GM21367 (cell line): ENCODE results near the gene HNRNPUL1.
"Not testable (repeated sequence)": the region's sequence is repeated elsewhere in the genome, so short reads cannot be mapped to it uniquely, and the experiment has no call there.

Experiments
- ATAC-seq: cut with Tn5 transposase; IDR thresholded peaks from one replicate; pipeline ENCODE4 v1.9.1; 2021; ENCODE audit not compliant: unreplicated experiment

HNRNPUL1 gene

GRCh38 chr19:41273076-41273475, 8.9 kb downstream of the HNRNPUL1 start:
- no peak for ATAC-seq

GRCh38 chr19:41274802-41275201, 10.6 kb downstream of the HNRNPUL1 start:
- ATAC-seq = no peak

GRCh38 chr19:41276231-41276630, 12.1 kb downstream of the HNRNPUL1 start:
- no peak for ATAC-seq

GRCh38 chr19:41278478-41278877, 14.3 kb downstream of the HNRNPUL1 start:
- ATAC-seq = no peak

- no peak for ATAC-seq
Observed at GRCh38 chr19:41288673-41289530, 24.7 kb downstream of the HNRNPUL1 start.

- not testable (repeated sequence) for ATAC-seq
Observed at GRCh38 chr19:41289814-41290213, 25.6 kb downstream of the HNRNPUL1 start.

- ATAC-seq = no peak
Observed at GRCh38 chr19:41294393-41294792, 30.2 kb downstream of the HNRNPUL1 start.

GRCh38 chr19:41295499-41295898, 31.3 kb downstream of the HNRNPUL1 start:
- ATAC-seq = no peak

- ATAC-seq = no peak
Observed at GRCh38 chr19:41296433-41296871, 32.3 kb downstream of the HNRNPUL1 start.

- ATAC-seq = peak; percentile 63
Observed at GRCh38 chr19:41297628-41298347, 33.6 kb downstream of the HNRNPUL1 start.

GRCh38 chr19:41298348-41298964, 34.3 kb downstream of the HNRNPUL1 start:
- no peak for ATAC-seq

GRCh38 chr19:41299046-41299754, 35.0 kb downstream of the HNRNPUL1 start:
- no peak for ATAC-seq

GRCh38 chr19:41299755-41300089, 35.5 kb downstream of the HNRNPUL1 start:
- no peak for ATAC-seq

GRCh38 chr19:41300555-41300954, 36.4 kb downstream of the HNRNPUL1 start:
- no peak for ATAC-seq

GRCh38 chr19:41302624-41303351, 38.6 kb downstream of the HNRNPUL1 start:
- ATAC-seq = no peak

- no peak for ATAC-seq
Observed at GRCh38 chr19:41303954-41304353, 39.8 kb downstream of the HNRNPUL1 start.

- ATAC-seq = no peak
Observed at GRCh38 chr19:41304706-41305483, 40.7 kb downstream of the HNRNPUL1 start.

- ATAC-seq = no peak
Observed at GRCh38 chr19:41305927-41306793, 42.0 kb downstream of the HNRNPUL1 start.
